ENCODE data around the gene COL4A3. TPM values are rescaled to one million over a fixed set of nuclear protein-coding genes. Genes with fewer than 3 reads are reported as not detected.

Gene COL4A3
- total RNA-seq, 2 donors from 2014 or later, result 1.6 to 16.5 TPM

DNA sequence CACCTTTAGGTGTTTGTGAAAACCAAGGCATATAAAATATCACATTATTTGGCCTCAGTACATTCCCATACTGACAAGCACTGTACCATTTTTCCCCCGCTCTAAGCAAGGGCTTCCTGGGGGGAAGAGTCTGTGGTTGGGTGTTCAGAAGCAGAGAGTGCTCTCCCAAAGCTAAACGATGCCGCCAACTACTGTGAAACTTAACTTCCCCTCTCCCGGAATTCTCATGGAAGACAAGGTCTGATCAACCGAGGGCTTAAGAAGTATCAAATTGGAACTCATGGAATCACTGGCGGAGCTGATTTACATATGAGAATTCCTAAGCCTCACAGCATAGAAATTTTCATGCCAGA lies 160.2 kb downstream of the COL4A3 start:
- Histone ChIP-seq H3K4me1 (peaks cover 17% of the 10 kb centered on the region), H3K4me3 (peak overlapping the region; percentile 93 to 99), H3K36me3 (replicated peaks in 1 of 2; ENCODE audit: insufficient read depth in 1 of 2, low read depth in 2 of 2) (no peaks in the 10 kb centered on the region), H3K27me3 (no peaks in the 10 kb centered on the region), H3K9me3 (no peaks in the 10 kb centered on the region), H3K27ac (peak overlapping the region; percentile 83 to 97 (median 93))
- ATAC-seq (peak; percentile 31), DNase-seq (peak in 2 of 4 donors; percentile 13 to 18)
- TF ChIP-seq, protein P1, sequence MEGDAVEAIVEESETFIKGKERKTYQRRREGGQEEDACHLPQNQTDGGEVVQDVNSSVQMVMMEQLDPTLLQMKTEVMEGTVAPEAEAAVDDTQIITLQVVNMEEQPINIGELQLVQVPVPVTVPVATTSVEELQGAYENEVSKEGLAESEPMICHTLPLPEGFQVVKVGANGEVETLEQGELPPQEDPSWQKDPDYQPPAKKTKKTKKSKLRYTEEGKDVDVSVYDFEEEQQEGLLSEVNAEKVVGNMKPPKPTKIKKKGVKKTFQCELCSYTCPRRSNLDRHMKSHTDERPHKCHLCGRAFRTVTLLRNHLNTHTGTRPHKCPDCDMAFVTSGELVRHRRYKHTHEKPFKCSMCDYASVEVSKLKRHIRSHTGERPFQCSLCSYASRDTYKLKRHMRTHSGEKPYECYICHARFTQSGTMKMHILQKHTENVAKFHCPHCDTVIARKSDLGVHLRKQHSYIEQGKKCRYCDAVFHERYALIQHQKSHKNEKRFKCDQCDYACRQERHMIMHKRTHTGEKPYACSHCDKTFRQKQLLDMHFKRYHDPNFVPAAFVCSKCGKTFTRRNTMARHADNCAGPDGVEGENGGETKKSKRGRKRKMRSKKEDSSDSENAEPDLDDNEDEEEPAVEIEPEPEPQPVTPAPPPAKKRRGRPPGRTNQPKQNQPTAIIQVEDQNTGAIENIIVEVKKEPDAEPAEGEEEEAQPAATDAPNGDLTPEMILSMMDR (IDR thresholded peaks at IDR 0.05), result no peak
- no peak for TF ChIP-seq POLR2A (IDR thresholded peaks at IDR 0.05)
- WGBS, 2 donors, result 6 to 11% methylated on average over 5 to 6 of the region's 6 CpGs
- intact Hi-C loops (cut with DNase I), result no loop called here

DNA sequence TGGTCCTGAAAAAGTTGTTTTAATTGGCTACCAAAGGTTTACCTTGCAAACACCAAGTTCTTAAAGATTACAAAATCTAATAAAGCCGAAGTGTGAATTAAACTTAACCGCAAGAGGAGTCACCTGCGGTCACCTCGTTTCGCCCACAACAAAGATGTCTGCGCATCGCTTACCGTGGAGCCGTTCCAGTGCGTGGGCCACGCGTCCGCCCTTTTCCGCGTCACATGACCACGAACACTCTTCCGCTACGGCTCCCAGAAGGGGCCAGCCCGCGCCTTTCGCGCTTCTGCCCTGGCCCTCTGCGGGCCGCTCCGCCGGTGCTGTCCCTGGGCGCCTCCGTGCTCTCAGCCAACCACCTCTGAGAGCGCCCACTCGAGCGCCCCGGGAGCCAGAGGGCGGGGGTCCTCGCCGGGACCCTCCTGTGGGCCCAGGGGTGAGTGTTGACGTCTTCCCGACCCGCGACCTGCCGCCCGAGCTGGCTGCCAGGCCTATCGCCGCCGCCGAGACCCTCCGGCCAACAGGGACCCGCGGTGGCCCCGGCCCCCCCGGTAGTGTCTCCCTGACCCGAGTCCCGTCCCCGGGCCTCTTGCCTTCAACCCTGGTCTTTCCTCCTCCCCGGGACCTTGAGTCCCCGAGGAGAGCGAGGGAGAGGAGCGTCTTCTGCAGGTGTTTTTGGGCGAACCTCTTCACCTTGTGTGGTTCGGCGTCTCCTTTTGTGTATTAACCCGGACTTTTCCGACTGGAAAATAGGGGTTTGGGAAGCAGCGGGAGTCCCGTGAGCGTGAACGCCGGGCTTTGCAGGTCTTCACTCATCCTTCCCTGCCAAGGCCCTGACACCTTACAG lies 160.8 kb downstream of the COL4A3 start, which contains the start of gene MFF:
Gene MFF, plus strand, starts transcription at position 257 of the 844 bp plus-strand sequence. CDS start 5,415 bp downstream, outside the sequence.
- H3K4me1 ChIP-seq, result peaks cover 17% of the 10 kb centered on the region
- H3K27me3 ChIP-seq, result no peaks in the 10 kb centered on the region
- no peaks in the 10 kb centered on the region for H3K9me3 ChIP-seq
- H3K36me3 ChIP-seq (replicated peaks in 1 of 2; ENCODE audit: insufficient read depth in 1 of 2, low read depth in 2 of 2), result peaks cover 0 to under 1% of the 10 kb centered on the region in 2 donors
- WGBS, 2 donors, result 1 to 2% methylated on average over 26 to 67 of the region's 67 CpGs
- intact Hi-C loops (cut with DNase I), result no loop called here
- H3K4me3 ChIP-seq, result peak within 1 kb of the TSS; percentile 93 to 99
- ATAC-seq (peak; percentile 100), DNase-seq (peak; percentile 93 to 95 (median 94))
- TF ChIP-seq, protein P1 (IDR thresholded peaks at IDR 0.05), result peak in 5 of 7 experiments; percentile 15 to 40 (median 31)
- peak; percentile 78 to 90 (median 89) for TF ChIP-seq POLR2A (IDR thresholded peaks at IDR 0.05)
- H3K27ac ChIP-seq, result peak within 1 kb of the TSS; percentile 83 to 97 (median 93)

DNA sequence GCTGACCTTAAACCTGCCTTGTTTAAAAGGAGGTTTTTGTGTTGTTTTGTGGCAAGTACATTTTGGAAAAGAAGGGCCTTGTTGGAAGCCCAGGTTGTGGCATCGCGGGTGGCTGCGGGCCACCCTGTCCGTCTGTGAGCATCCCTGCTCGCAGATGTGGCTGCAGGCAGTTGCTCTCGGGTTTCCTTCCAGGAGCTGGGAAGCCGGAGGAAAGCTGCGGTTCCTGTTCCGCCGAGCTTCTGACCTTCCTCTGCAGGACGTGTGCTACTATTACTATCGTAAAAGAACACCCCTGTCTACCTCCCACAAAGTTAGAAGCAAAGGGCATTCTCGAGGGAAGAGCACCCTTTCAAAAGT lies 161.4 kb downstream of the COL4A3 start:
- Histone ChIP-seq H3K4me1 (peaks cover 17% of the 10 kb centered on the region), H3K9me3 (no peaks in the 10 kb centered on the region), H3K27ac (peak overlapping the region in 3 of 4 donors; percentile 93 to 97 (median 93)), H3K4me3 (peak overlapping the region; percentile 93 to 99), H3K27me3 (no peaks in the 10 kb centered on the region), H3K36me3 (replicated peaks in 1 of 2; ENCODE audit: insufficient read depth in 1 of 2, low read depth in 2 of 2) (peaks cover 0 to 4% of the 10 kb centered on the region in 2 donors)
- no peak for TF ChIP-seq POLR2A (IDR thresholded peaks at IDR 0.05)
- intact Hi-C loops (cut with DNase I), result no loop called here
- ATAC-seq, result peak; percentile 10
- 0% methylated on average over 9 to 13 of the region's 13 CpGs for WGBS, 2 donors
- peak; percentile 33 to 46 (median 40) for DNase-seq

DNA sequence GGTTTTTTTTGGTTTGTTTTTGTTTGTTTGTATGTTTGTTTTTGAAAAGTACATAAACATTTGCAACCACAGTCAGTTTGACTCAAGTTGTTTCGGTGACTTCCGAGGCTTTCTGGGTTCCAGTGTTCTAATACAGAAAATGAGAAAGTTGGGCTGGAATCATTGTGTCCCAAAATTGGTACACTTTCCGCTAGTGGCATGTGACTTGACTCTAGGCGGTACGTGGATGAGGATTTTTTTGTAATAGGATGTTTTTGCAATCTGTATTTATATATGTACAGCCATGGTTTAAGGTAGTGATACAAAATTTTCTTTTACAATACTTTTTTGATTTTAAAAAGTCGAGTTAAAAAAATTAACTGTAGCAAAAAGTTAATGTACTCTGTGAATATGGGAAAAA lies 162.4 kb downstream of the COL4A3 start:
- Histone ChIP-seq H3K27ac (no peak overlapping the region), H3K4me3 (no peak overlapping the region), H3K4me1 (peaks cover 17% of the 10 kb centered on the region), H3K36me3 (replicated peaks in 1 of 2; ENCODE audit: insufficient read depth in 1 of 2, low read depth in 2 of 2) (peaks cover 0 to 4% of the 10 kb centered on the region in 2 donors), H3K9me3 (no peaks in the 10 kb centered on the region), H3K27me3 (no peaks in the 10 kb centered on the region)
- TF ChIP-seq, protein P1 (IDR thresholded peaks at IDR 0.05), result no peak
- TF ChIP-seq POLR2A (IDR thresholded peaks at IDR 0.05), result no peak
- no peak for ATAC-seq
- no peak for DNase-seq
- intact Hi-C loops (cut with DNase I), result no loop called here
- WGBS, 2 donors, result 90 to 93% methylated on average over 6 of the region's 6 CpGs

DNA sequence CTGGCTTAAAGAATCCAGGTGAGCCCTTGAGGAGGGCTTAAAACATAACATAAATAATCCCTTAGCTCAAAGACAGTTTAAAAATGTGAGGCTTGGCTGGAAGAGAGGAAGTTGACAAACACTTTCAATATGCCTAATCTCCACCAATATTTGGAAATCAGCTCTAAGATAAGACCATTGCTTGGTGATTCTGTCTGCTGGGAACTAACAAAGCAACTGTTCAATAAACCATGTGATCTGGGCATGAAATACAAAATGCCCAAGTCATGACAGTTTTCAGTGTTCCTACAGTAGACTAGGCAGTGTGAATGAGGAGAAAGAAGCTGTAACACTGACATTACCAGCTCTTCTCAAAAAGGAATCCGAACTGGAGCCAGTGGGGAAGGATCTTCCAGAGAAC lies 171.3 kb downstream of the COL4A3 start:
- ATAC-seq (no peak), DNase-seq (no peak)
- no peaks in the 10 kb centered on the region for H3K9me3 ChIP-seq
- H3K27me3 ChIP-seq, result no peaks in the 10 kb centered on the region
- H3K27ac ChIP-seq, result no peak overlapping the region
- H3K4me1 ChIP-seq, result peaks cover 12% of the 10 kb centered on the region
- peaks cover 2 to 5% of the 10 kb centered on the region in 2 donors for H3K36me3 ChIP-seq (replicated peaks in 1 of 2; ENCODE audit: insufficient read depth in 1 of 2, low read depth in 2 of 2)
- intact Hi-C loops (cut with DNase I), result no loop called here
- no peak overlapping the region for H3K4me3 ChIP-seq
- TF ChIP-seq, protein P1 (IDR thresholded peaks at IDR 0.05), result no peak
- WGBS, 2 donors, result 79 to 85% methylated on average over 1 of the region's 1 CpG
